GM18870 (cell line): ENCODE measurements around the gene ZNF488.
"Not testable (repeated sequence)": the region's sequence is repeated elsewhere in the genome, so short reads cannot be mapped to it uniquely, and the experiment has no call there.

Experiments used
- ATAC-seq: cut with Tn5 transposase; IDR thresholded peaks from one replicate; pipeline ENCODE4 v1.9.1; 2021; ENCODE audit warnings: moderate library complexity; ENCODE audit not compliant: unreplicated experiment

Gene ZNF488, protein sequence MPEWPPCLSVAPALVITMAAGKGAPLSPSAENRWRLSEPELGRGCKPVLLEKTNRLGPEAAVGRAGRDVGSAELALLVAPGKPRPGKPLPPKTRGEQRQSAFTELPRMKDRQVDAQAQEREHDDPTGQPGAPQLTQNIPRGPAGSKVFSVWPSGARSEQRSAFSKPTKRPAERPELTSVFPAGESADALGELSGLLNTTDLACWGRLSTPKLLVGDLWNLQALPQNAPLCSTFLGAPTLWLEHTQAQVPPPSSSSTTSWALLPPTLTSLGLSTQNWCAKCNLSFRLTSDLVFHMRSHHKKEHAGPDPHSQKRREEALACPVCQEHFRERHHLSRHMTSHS

DNA sequence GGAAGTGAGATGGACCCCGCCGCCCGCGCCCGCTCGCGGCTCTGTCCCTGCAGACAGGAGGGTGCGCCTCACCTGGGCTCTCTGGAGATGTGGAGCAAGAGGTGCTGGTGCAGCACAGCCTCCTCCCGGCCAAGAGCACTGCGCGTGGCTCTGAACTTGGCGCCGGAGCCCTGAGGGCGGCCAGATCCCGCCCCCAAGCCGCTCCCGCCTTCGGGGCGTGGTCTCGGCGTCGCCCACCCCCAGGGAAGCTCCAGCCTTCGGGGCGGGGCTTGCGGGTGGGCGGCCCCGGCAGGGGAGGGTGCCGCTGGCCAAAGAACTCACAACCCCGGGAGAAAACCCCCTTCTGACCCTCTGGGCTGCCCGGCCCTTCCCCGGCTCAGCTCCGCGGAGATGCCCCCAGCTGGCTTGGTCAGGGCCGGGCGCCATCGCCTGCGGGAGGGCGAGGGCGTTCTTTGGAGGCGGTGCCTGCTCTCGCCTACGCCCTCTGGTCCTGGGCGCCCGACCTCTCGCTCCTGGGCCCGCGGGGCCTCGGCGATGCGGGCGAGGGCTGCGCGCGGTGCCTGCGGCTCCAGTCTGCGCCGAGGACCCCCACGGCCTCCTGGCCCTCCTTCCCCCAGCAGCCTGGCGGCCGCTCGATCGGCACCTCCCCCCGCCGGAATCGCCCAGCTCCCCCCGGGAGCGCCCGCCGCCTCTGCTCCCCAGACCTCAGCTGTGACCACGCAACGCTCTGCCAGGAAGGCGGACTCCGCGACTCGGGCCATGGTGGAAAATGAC is at the start of gene ZNF488:
TSS of gene ZNF488 (minus strand) at position 146 of the 774 bp plus-strand sequence. CDS start 15,464 bp downstream, outside the sequence.
- ATAC-seq, result peak; percentile 86

DNA sequence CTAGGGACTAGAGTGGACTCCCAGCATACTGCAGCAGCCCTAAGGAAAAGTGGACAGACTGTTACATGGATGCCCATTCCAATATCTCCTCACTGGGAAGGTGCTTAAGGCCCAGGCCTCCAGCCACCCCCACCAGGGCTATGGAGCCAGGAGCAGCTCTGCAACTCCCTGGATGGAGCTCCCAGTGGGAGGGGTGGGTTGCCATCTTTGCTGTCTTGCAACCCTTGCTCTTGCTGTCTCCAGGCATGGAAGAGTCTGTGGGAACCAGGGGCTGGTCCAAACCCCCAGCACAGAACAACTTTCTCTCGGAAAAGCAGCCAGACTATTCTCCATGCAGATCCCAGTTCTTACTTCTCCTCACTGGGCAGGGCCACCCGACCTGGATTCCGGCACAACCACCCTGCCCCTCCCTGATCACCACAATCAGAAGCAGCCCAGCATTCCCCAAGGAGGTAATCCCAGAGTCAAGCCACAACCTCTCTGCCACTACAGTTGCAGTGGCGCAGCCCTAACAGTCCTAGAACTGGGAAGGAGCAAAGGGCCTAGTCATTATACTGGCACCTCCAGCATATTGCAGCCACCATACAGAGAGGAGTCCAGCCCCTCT is 41.8 kb upstream of the ZNF488 start:
- no peak for ATAC-seq

DNA sequence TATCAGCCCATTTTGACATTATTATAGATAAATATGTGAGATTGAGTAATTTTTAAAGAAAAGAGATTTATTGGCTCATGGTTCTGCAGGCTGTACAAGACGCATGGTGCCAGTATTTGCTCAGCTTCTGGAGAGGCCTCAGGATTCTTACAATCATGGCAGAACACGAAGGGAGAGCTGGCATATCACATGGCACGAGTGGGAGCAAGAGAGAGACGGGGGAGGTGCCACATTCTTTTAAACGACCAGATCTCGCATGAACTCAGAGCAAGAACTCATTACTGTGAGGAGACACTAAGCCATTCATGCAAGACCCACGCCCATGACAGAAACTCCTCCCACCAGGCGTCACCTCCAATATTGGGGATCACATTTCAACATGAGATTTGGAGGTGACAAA is 40.1 kb upstream of the ZNF488 start:
- ATAC-seq, result no peak

DNA sequence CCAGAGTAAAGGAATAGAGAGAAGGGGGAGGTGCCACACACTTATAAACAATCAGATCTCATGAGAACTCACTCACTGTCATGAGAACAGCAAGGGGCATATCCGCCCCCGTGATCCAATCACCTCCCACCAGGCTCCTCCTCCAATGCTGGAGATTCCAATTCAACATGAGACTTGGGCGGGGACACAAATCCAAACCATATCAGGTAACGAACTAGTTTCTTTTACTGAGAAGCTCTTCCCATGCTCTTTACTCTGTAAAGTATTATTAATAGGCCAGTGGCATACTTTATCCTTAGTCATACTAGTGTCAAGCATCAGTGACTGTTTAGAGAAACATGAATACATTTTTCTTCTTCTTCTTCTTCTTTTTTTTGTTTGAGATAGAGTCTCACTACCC is 39.4 kb upstream of the ZNF488 start:
- no peak for ATAC-seq

DNA sequence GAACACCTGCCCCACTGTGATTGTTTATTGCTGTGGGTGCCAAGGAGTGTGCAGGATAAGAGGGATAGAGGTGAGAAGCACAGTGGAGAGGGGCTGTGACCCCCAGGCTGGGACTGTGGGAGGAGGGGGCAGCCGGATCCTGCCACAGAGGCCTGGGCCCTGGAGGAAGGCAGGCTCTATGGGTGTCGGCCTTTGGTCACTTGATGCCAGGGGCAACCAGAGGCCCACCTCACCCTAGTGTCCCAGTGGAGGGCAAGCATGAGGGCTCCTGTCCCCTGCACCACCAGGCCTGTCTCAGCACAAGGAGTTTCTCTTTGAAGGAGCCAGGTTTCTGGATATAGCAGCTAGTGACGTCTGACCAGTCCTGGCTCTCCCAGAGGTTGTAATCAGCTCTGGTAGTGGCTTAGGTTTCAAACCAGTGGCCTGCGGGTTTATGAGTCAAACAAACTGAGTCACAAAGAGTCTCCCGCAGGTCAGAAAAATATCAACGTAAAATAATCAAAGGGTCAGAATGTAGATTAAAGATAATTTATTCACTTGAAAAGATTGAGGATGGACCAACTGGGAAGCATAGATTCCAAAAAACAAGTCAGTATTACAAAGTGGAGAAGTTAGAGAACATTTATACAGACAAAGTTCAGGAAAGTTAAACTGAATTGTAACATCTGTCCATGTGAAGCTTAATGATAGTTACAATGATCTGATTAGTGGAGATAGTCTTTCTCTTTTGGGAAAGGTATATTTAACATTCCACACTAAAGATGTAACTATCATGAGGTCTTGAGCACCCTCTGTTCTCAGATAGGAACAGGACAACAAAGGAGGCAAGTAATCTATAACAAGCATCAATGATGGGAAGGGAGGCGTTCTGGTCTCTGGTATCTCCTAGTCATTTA is 37.2 kb upstream of the ZNF488 start:
- no peak for ATAC-seq

DNA sequence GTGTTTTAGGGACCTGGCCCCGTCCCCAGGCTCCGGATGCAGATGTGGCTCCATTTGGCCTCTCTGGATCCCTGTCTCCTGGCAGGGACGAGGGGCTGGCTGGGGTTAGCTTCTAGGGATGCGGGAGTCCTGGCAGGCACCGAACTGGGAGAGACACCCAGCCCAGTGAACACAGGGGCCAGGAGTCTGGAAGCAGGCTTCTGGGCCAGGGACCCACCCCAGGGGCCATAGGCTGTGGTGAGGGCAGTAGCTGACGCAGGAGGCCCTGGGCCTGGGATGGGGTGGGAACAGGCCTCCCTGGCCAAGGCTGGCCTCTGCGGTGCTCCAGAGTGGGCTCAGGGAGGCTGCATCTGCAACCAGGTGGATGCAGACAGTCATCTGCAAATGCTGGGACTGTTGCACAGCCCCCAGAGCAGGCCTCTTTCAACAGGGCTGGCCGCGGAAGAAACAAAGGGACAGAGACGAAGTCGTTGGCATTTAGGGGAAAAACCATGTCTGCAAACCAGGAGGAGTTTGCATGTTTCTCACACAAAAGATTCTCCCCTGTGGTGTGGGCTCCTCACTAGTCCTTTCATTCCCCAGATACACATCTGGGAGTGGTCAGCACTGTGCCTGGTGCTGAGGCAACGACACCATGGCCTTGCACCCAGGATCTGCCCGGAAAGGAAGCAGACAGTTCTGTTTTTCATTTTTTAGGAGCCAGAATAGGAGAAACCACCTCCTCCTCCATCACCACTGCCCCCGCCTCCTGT is 36.4 kb upstream of the ZNF488 start:
- ATAC-seq, result no peak

DNA sequence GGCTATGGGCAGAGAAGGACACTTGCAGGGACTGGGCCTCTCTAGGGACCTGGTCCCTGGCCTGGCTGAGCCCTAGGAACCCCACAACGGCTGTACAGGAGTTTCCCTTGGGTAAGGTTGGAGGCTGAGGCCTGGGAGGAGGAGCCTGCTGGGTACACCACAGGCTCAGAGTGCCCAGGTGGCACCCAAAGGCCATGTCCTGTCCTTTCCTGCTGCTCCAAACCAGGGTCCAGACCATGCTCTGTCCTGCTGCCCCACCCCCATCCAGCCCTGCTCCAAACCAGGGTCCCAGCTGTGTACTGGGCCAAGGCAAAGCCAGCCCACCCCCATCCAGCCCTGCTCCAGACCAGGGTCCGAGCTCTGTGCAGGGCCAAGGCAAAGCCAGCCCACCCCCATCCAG is 35.3 kb upstream of the ZNF488 start:
- no peak for ATAC-seq

DNA sequence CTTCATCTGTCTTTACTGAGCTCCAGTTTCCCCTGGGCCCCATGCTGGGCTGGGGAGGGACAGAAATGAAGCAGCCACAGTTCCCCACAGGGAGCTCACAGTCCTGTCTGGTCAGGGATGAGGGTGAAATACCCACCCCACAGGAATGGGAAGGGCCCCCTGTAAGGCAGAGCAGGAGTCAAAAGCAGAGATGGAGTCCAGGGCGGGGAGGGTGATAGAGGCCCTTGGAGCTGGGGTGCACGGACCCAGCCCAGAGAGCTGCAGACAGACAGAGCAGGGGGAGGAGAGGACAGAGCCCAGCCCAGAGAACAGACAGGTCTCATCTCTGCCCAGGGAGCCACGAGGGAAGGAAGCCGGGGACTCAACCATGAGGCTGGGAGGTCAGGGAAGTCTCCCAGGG is 34.9 kb upstream of the ZNF488 start:
- ATAC-seq, result no peak

DNA sequence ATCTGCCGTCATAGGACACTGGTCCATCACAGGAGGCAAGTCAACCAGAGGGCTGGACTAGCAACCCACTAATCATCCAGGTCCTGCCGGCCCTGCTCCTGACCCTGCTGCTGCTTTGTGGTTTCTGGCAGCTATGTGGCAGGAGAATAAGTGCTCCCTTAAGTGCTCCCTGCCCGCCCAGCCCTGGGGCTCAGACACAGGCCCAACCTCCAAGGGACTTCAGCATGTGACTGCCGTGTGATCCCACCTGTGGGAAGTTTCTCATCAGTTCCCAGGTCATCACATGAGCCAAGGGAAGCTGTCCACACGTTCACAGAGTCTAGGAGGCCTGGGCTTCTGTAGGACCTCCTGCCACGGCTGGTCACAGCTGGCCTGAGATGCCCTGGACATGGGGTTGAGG is 34.2 kb upstream of the ZNF488 start:
- no peak for ATAC-seq

DNA sequence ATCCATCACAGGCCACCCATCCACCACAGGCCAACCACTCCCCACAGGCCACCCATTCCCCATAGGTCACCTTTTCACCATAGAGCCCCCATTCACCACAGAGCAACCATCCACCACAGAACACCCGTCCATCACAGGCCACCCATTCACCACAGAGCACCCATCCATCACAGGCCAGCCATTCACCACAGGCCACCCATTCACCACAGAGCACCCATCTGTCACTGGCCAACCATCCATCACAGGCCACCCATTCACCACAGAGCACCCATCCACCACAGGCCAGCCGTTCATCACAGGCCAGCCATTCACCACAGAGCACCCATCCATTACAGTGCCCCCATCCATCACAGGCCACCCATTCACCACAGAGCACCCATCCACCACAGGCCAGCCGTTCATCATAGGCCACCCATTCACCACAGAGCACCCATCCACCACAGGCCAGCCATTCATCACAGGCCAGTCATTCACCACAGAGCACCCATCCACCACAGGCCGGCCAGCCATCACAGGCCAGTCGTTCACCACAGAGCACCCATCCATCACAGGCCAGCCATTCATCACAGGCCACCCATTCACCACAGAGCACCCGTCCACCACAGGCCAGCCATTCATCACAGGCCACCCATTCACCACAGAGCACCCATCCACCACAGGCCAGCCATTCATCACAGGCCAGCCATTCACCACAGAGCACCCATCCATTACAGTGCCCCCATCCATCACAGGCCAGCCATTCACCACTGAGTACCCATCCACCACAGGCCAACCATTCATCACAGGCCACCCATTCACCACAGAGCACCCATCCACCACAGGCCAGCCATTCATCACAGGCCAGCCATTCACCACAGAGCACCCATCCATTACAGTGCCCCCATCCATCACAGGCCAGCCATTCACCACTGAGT is 32.5 kb upstream of the ZNF488 start:
- ATAC-seq, result not testable (repeated sequence)

DNA sequence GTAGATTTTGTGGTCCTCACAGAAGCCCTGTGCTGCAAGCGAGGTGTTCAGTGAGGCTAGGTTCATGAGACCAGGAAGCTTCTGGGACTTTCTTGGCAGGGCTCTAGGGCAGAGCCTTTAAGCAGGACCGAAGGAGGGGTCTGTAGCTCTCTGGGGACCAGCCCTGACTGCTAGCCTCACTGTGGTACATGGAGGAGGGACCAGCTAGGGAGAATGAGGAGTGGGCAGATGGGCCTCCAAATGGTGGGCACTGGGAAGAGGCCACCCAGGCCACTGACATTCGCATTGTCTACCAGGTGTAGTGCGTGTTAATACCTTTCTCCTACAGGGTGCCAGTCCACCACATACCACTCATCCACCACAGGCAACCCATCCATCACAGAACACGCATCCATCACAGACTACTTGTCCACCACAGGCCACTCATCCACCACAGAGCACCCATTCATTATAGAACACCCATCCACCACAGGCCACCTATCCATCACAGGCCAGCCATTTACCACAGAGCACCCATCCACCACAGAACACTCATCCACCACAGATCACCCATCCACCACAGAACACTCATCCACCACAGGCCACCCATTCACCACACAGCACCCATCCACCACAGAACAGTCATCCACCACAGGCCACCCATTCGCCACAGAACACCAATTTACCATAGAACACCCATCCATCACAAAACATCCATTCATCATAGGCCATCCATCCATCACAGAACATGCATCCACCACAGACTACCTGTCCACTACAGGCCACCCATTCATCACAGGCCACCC is 31.6 kb upstream of the ZNF488 start:
- no peak for ATAC-seq

DNA sequence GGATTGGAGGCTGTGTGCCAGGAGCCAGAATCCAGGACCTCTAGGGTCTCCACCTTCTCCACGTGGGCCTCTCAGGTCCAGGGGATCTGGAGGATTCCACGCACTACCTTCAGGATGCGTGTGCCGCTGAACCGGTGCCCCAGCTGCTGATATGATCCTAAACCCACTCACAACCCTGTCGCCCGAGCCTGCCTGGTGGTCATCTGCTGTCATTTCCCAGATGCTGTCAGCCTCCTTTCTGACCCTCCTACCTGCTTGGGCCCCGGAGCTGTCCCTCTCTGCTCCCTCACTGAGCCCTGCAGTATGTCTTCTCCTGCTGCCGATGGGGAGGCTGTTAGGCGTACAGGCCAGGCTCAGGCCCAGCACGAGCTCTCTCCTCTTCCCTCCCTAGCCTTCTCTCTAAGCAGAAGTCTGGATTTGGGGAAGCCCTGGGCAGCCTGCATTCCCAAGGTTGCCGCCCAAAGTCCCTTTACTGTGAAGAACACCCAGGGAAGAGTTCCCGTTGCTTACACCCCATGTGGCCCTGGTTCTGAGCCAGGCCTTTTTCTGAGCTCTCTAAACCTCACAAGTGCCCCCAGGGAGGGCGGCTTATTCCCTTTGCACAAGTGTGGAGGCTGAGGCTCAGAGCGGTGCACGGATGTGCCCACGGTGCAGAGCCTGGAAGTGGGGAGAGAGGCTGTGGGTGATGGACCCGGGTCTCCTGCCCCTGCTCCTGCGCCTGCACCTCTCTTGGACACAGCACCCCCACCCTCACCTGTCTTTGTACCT is 30.8 kb upstream of the ZNF488 start:
- no peak for ATAC-seq

DNA sequence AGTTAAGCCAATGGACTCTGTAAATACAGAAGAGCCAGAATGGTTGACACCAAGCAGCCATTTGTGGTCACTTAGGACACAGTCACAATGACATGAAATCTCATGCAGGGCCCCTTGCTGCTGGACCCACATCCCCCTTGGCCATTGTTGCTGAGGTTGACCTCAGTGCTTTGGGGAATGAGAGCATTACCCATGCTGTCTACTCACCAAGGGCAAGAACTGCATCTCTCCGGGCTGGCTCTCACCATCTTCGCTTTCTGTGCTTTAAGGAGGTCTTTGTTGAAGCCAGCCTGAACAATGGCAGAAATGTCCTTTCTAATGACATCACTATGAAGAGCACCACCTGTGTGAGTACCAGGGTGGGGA is 30.1 kb upstream of the ZNF488 start:
- ATAC-seq, result no peak

DNA sequence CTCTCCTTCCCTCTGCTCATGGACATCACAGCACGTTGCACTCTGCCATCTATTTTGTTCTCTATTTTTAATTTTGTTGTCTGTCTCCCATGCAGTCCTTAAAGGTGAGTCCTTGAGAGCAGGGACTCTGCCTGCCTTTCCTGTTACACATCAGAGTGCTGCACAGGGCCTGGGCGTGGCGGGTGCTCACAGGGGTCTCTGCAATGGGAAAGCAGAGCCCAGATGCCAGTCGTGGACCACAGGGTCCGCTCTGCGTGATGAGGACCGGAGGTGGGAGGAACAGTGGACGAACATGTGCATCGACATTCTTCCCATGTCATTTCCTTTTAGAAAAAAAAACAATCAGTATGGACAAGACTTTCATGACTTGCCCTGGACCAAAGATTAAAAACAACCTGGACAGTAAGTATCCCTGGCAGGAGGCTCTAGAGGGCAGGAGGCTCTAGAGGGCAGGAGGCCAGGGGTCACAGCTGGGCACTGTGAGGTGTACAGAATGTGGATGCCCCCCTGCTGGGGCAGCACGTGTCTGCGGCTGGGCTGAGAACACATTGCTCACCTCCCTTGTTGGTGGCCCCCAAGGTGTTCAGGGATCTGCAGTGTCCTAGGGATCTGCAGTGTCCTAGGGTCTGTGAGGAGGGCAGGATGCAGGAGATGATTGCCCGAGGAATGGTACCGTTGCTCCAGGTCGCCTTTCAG is 29.6 kb upstream of the ZNF488 start:
- ATAC-seq, result no peak

DNA sequence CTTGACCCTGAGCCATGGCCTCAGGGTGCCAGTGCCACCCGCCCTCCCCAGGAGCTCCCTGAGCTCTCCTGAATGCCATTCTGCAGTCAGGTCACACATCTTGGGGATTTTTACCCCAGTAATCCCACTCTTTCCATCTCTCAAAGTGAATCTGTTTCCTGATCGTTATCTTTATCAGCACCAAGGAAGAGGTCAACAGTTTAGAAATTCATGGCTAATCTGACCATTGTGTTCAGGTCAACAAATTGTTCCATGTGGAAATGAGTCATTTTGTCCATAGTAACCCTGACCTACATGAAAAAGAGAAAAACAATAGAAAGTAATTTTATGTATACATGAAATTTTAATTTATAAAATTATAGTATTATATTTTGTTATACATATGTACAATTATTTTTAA is 28.8 kb upstream of the ZNF488 start:
- ATAC-seq, result no peak

DNA sequence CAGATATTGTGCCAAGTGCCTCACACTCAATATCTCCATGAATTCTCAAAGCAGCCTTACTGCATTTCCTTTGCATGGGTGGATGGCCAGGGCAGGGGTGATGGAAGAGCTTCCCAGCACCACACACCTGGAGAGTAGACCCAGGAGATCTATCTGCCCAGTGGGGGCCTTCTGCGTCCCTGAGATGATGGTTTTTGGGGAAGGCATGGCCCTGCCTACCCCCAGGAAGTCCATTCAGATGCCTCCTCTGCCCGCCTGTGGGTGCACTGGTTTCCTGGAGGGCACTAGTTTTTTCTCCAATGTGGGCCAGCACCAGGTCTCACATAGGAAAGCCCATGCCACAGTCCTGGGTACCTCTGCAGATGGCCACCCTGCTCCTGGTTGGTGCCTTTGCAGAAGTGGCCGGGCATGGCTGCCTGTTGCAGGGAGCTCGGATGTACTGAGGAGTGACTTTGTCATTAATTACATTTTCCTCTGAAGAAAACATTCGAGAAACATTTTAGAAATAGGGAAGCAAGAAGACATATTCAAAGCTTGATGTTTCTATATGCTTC is 28.2 kb upstream of the ZNF488 start:
- no peak for ATAC-seq

DNA sequence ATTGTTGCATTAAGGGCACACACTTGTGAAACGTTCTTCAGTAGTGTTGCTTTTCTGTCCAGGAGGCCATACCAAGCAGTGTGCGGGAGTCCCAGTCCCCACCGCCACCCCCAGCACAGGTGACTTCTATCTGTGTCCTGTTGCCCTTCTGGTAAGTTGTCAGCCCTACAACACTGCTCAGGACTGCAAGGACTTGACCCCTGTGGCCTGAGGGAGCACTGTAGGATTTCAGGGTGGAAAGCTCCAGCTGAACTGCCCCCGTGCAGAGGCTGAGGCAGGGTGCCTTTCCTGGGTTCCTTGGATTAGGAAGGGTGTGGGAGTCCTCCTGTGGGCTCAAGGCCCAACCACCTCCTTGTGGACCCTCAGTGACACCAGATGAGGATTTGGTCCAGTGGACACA is 26.8 kb upstream of the ZNF488 start:
- ATAC-seq, result no peak
